NCI-H1417 treated with DMSO at 0.1 percent for 48 hours (cell line): Measurements from ENCODE around the gene TUBA1A.
"Not testable (repeated sequence)": the region's sequence is repeated elsewhere in the genome, so short reads cannot be mapped to it uniquely, and the experiment has no call there.

Experiments
- DNase-seq: peaks from one replicate; lab custom pipeline; 2025; lab: John Stamatoyannopoulos, UW

The TUBA1A gene

DNA sequence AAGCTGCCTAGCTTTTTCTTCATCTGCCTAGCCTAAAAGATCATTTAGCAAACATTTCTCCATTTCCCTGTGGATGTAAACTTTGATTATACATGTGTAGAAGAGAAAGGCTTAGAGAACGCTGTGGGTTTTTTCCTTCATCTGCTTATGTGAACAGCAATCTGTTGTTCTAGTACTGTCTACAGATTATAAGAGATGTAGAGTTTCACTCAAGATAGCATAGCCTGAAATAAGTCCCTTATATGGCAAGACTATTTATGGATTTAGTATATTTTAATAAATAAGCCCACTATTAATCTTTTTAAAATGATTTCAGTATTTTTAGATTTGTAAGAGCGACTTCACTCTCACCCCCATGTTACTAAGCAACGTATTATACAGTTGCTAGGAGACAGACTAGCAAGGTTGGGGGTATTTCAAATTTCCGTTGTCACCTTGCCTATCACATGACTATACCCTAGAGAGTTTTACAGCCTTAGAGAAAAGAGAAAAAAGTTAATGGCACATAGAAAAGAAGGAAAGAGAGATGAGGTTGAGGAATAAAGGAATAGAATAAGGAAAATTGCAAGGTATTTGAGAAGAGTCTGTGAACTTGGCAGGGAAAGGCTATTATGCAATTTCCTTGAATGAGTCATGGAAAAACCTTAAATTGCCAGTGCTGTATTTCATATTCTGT is 12.2 kb upstream of the TUBA1A start:
- DNase-seq = peak; percentile 98

DNA sequence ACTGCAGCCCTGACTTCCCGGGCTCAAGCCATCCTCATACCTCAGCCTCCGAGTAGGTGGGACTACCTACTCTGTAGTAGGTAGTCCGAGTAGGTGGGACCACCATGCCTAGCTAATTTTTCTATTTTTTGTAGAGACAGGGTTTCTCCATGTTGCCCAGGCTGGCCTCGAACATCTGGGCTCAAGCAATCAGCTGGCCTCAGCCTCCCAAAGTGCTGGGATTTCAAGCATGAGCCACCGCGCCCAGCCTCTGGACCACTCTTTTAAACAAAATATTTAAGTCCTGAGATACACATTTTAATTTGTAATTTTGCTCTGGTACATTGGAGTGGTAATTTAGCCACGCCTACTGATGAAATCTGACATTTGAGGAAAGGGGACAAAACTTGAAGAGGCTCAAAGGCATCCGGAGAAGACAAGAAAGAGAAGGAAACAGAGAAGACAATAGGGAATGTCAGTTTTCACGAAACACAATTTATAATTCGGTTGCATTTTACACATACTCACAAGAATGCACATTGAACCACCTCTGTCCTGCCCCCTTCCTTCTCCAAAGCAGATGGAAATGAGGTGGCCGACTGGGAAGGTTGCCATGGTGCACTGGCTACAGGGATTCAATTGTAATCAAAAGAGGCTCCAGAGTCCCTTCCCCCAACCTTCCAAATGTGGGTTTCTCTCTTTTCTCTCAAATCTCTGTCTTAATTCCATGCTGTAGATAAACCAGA is 9.7 kb upstream of the TUBA1A start:
- DNase-seq = peak; percentile 40

DNA sequence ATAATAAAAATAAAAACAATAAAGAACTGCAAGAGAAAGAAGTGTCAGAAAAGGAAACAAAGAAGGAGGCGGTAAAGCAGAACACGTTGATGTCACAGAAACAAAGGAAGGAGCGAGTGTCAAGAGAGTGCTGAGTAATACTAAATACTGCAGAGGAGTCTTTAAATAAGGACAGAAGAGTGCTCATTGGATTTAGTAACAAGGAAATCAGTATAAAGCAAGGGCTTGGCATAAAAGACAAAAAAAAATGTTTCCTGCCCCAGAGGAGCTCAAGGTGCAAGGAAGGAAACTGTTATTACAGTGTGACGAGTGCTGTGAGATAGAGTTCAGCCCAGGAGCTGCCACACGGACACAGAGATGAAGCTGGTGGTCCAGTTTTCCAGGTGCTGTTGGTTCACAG is 8.4 kb upstream of the TUBA1A start:
- no peak for DNase-seq

DNA sequence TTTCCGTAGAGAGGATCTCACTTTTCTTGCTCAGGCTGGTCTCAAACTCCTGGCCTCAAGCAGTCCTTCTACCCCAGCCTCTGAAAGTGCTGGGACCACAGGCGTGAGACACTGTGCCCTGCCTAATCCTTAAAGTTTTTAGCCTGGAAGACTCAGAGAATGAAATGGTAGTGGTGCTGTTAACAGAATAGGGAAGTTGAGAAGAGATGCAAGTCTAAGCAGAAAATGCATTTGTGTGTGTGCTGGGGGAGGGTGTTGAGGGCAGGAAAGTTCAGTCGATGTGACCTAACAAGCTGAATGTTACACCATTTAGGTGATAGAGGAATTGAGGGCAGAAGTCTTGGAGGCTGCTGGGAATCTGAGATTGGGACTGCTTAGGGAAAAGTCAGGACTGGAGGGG is 6.9 kb upstream of the TUBA1A start:
- DNase-seq = no peak

DNA sequence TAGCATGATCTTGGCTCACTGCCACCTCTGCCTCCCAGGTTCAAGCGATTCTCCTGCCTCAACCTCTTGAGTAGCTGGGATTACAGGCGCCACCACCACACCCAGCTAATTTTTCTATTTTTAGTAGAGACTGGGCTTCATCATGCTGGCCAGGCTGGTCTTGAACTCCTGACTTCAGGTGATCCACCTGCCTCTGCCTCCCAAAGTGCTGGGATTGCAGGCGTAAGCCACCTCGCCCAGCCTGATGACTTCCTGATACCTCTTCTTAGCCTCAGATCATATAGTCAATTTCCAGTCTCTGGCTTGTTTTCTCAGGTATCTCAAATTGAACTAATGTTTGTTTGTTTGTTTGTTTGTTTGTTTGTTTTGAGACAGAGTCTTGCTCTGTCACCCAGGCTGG is 4.9 kb upstream of the TUBA1A start:
- not testable (repeated sequence) for DNase-seq

DNA sequence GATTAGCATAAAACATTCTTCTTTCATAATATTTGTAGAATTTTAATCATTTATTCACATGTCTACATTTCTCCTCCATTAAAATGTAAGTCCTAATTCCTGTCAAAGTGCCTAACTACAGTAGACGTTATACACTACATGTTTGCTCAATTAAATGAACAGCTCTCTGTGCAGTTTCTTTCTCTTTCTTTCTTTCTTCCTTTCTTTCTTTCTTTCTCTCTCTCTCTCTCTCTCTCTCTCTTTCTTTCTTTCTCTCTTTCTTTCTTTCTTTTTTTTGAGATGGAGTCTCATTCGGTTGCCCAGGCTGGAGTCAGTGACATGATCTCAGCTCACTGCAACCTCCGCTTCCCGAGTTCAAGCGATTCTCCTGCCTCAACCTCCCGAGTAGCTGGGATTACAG is 2.6 kb upstream of the TUBA1A start:
- DNase-seq = not testable (repeated sequence)

DNA sequence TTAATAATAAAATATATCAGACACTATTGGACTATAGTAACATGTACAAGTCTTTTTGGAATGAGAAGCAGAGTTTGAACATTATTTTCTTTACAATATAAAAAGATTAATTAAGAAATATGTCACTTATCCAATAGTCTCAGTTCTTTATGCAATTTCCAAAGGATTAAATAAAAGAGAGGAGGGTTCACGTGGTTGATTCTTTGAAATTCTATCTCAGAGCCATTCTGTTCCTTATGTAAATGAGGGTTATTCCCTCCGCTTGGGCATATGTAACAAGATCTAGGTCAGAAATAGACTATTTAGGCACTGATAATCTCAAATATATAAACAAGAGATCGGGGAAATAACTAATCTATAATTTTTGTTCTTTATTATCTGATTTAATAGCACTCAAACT is 2.1 kb upstream of the TUBA1A start:
- DNase-seq = peak; percentile 22

DNA sequence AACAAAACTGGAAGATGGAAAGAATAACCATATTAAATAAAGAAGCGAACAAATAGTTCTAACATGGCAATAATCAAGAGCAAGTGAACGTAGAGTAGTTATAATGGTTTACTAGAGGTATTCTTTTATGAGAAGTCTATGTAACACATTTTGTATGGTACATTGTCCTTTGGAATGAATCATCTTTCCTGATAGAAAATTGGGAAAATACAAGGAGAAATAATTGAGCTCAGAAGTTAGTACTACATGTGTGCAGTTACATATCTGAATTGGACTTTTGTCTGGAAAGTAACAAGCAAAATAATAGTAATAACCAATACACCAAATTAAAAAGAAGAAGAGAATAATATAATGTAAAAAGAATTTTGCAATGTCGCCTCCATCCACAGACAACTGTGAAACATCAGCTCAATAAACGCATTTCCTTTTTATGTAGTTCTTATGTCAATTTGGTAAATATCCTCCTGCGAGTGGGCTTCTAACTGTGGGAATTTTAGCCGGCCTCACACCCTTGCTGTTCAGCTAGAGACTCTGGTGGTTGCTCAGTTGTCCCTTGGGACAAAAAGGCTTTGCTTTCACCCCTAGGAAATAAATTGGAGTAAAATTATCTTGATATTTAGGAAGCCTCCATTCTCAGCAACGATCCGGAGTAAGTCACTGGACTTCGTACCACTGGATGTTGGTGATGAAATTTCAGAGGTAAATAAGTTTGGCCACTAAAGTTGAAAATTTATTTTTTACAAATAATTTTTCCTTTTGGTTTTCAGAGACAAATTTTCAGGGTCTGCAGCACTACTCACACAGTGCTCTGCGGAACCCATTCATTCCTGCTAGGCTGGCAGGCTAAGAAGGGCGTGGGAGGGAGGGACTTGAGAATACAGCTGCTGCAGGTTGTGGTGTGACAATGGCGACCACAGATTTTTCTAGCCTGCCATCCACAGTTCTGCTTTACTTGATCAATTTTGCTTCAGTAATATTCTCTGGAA is 1.1 kb upstream of the TUBA1A start:
- DNase-seq = peak; percentile 65

DNA sequence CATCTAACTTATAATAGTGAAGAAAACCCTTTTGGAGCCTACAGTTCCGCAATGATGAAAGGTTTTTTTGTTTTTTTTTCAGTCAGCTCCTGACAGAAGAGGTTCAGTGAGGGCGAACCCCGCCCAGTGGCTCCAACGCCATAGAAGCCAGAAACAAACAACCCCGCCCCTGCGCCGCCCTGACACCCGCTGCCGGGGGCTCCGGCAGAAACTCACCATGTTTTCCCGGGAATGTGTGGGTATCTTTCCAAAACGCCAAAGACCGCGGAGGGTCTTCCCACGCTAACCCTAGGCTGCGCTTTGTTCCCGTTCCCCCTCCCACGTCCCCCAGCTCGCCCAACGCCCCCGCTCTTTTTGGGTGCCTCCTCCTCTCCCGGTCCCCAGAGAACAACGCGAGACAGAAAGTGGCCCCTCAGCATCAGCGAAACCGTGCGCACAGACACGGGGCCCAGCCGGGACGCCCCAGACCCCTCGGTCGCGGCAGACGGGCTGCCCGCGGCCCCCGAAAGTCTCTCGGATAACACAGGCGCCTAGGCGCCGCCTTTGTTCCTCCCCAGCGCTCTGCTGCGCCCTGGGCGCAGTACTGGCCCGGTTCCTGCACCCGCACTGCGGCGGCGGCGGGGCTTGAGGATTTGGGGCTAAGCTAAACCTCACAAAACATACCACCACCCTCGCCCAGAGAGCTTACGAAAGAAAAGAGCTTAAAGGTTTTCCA is 522 bp downstream of the TUBA1A start:
- peak; percentile 15 for DNase-seq

DNA sequence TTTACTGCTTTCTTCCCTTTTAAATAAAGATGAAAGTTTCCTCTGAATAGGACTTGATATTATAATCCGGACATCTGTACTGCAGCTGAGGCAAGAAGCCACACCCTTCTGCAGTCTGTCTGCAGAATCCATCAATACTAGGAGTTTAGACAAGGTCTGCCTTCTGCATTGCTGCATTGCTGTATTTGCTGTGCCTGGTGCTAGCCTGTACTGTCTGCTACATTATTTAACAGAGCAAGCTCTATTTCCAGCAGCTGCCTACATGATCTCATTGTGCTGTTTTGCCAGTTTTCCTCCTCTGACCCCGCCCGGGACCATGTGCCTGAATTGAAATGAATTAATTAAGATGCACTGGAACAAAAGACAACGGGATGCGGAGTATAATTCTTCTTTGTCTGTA is 1.7 kb downstream of the TUBA1A start:
- DNase-seq = peak; percentile 45

DNA sequence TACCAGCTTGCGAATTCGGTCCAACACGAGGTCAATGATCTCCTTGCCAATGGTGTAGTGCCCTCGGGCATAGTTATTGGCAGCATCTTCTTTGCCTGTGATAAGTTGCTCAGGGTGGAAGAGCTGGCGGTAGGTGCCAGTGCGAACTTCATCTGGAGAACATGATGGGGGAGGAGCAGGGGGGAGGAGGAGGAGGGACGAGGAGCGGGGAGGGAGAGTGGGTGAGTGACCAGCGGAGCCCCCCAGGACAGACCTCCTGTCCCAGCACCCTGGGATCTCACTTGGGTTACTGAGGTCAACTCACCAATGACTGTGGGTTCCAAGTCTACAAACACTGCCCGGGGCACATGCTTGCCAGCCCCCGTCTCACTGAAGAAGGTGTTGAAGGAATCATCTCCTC is 2.6 kb downstream of the TUBA1A start:
- not testable (repeated sequence) for DNase-seq

DNA sequence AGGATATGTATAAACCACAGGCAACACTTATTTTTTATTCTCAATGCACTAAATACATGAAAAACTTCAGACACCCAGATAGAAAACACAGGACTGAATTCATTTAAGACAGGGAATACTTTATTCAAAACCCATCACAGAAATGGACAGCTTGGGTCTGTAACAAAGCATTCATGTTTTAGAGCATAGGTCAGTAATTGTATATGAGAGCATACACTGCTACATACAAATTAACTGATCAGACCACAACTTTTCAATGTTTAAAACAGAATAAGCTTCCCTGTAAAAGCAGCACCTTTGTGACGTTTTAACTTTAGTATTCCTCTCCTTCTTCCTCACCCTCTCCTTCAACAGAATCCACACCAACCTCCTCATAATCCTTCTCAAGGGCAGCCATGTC is 4.2 kb downstream of the TUBA1A start:
- DNase-seq = not testable (repeated sequence)

DNA sequence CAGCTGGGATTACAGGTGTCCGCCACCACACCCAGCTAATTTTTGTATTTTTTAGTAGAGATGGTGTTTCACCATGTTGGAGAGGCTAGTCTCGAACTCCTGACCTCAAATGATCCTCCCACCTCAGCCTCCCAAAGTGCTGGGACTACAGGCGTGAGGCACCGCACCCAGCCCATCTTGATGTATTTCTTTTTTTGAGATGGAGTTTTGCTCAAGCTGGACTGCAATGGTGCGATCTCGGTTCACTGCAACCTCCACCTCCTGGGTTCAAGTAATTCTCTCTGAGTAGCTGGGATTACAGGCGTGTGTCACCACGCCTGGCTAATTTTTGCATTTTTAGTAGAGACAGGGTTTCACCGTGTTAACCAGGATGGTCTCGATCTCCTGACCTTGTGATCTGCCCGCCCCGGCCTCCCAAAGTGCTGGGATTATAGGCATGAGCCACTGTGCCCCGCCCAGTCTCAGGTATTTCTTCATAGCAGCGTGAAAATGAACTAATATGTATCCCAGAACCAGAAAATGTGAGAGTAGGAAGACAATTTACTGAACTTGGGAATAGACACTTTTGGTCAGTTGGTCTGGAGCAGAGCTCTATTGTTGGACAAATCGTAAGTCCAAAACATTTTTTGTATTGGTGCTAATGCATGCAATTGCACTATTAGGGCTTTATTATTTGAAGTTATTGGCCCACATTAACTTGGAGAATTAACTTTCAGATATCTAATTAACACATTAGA is 5.5 kb downstream of the TUBA1A start:
- DNase-seq = not testable (repeated sequence)

DNA sequence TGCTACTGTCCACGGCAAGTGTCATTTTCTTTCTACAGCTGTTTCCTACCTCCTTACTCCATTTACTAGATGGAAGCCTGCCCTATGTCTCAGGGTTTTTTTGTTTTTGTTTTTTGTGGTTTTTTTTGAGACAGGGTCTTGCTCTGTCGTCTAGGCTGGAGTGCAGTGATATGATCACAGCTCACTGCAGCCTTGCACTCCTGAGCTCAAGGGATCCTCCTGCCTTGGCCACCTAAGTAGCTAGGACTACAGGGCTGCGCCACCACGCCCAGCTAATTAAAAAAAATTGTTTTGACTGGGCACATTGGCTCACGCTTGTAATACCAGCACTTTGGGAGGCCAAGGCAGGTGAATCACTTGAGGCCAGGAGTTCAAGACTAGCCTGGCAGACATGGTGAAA is 14.7 kb downstream of the TUBA1A start:
- no peak for DNase-seq

DNA sequence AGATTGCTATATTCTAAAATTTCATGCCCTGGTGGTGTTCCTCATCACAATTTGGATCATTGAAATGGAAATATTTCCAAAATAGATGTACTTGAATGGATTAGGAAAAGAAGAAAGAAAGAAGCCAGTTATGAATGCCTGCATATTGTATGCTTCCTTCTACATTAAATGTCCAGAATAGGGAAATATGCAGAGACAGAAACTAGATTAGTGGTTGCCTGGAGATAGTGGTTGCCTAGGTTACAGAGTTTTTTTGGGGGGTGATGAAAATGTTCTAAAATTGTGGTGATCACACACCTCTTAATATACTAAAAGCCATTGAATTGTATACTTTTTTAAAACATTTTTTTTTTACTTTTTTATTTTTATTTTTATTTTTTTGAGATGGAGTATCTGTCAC is 18.0 kb downstream of the TUBA1A start:
- DNase-seq = no peak

DNA sequence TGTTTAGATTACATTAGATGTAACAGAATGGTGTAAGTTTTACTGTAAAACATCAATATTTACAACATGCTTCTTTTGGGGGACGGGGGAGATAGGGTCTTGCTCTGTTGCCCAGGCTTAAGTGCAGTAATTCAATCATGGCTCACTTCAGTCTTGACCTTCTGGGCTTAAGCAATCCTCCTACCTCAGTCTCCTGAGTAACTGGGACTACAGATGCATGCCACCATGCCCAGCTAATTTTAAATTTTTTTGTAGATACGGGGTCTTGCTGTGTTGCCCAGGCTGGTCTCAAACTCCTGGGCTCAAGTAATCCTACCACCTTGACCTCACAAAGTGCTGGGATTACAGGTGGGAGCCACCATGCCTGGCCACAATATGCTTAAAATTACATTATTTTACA is 23.8 kb downstream of the TUBA1A start:
- no peak for DNase-seq

DNA sequence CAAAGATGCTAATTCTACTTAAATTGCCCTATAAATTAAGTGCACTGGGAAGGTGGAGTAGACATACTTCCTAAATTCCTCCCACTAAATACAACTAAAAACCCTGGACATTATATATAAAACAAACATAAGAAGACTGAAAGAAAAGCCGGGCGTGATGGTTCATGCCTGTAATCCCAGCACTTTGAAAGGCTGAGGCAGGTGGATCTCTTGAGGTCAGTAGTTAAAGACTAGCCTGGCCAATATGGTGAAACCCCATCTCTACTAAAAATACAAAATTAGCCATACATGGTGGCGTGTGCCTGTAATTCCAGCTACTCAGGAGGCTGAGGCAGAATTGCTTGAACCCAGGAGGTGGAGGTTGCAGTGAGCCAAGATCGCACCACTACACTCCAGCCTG is 27.0 kb downstream of the TUBA1A start:
- not testable (repeated sequence) for DNase-seq

DNA sequence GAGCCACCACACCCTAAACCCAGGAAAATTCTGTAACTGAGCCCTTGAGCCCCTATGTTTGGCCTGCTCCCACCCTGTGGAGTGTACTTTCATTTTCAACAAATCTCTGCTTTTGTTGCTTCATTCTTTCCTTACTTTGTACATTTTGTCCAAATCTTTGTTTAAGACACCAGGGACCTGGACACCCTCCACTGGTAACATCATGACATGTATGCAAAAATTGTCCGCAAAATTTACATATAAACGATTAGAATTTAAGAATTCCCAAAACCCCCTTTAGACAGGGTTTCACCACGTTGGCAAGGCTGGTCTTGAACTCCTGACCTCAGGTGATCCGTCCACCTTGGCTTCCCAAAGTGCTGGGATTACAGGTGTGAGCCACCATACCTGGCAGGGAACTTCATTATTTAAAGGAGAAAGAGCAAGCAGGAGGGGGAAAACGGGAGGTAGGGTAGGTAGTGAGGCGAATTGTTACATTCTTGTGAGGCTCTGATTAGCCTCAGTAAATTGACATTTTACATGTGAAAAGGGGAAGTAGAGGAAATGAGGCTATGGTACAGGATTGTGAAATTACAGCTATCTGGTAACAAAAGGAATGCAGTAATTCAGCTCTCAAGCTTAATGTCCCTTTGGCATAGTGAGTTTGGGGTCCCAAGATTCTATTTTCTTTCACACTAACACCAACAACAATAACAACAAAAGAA is 27.6 kb downstream of the TUBA1A start:
- DNase-seq = no peak

DNA sequence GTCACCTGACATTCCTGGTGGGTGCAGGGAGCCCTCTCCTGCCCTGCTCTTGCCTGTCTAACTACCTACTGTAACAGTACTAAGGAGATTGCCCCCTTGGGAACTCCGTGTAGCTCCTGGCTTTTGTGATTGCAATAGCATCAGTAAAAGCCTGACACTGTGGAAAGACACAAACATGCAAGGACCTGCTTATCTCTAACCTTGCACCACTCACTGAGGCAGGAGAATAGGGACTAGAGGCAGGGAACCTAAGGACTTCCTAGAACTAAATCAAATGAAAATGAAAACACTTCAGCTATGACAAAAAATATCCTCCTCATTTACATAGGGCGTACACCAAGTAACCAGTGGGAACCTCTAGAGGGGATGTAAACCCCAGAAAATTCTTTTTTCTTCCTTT is 28.5 kb downstream of the TUBA1A start:
- no peak for DNase-seq

DNA sequence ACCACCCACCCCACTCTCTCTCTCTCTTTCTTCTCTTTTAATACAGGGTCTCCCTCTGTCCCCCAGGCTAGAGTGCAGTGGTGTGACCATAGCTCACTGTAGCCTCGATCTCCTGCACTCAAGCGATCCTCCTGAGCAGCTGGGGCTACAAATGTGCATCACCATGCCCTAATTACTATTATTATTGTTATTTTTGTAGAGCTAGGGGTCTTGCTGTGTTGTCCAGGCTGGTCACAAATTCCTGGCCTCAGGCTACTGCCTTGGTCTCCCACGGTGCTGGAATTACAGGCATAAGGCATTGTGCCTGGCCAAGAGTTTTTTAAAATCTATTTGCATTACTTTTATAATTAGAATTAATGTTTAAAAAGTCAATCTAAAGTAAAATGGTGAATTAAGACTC is 34.7 kb downstream of the TUBA1A start:
- no peak for DNase-seq

DNA sequence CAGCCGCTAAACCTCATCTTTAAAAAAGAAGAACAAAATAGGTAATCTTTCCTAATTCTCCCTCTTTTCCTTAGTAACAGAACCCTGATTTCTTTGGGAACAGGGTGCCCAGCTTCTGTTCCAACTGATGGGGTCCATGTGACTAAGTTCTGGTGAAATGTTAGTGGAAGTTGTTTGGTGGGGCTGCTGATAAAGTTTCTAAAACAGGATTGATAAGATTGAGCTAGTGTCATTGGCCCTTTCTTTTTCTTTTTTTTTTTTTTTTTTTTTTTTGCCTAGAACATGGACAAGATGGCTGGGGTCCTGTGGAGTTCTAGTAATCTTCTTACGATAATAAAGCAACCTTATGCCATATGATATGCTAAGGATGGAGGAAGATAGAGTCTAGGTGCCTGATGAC is 41.5 kb downstream of the TUBA1A start:
- DNase-seq = no peak
